ENCODE data around the gene CAMK2N1.

Gene CAMK2N1

GRCh38 chr1:20505488-20505887, 19.5 kb upstream of the CAMK2N1 start:
- no peak overlapping the region for H2AFZ ChIP-seq
- no peak overlapping the region for H3K4me3 ChIP-seq (ENCODE audit: low read depth, low read length)
- H3K4me1 ChIP-seq, result peaks cover 3% of the 10 kb centered on the region
- no peak overlapping the region for H3K4me2 ChIP-seq (ENCODE audit: low read length)
- H3K27me3 ChIP-seq (ENCODE audit: control insufficient read depth, insufficient read depth, low read length), result no peaks in the 10 kb centered on the region
- H3K9me3 ChIP-seq (ENCODE audit: control insufficient read depth, low read length), result no peaks in the 10 kb centered on the region
- no peak overlapping the region for H3K27ac ChIP-seq
- H3K79me2 ChIP-seq, result peaks cover 14% of the 10 kb centered on the region
- no peak overlapping the region for H3K9ac ChIP-seq
- H3K36me3 ChIP-seq (ENCODE audit: control insufficient read depth, insufficient read depth, low read length), result no peaks in the 10 kb centered on the region
- no peak for TF ChIP-seq CTCF (IDR thresholded peaks at IDR 0.05)

GRCh38 chr1:20500716-20501115, 14.7 kb upstream of the CAMK2N1 start:
- Histone ChIP-seq H3K27me3 (ENCODE audit: control insufficient read depth, insufficient read depth, low read length) (no peaks in the 10 kb centered on the region), H3K4me3 (ENCODE audit: low read depth, low read length) (no peak overlapping the region), H3K9ac (no peak overlapping the region), H3K9me3 (ENCODE audit: control insufficient read depth, low read length) (no peaks in the 10 kb centered on the region), H3K4me2 (ENCODE audit: low read length) (no peak overlapping the region), H3K27ac (no peak overlapping the region), H3K36me3 (ENCODE audit: control insufficient read depth, insufficient read depth, low read length) (no peaks in the 10 kb centered on the region), H3K79me2 (peaks cover 7% of the 10 kb centered on the region), H3K4me1 (peaks cover 3% of the 10 kb centered on the region), H2AFZ (no peak overlapping the region)
- TF ChIP-seq CTCF (IDR thresholded peaks at IDR 0.05), result no peak

DNA sequence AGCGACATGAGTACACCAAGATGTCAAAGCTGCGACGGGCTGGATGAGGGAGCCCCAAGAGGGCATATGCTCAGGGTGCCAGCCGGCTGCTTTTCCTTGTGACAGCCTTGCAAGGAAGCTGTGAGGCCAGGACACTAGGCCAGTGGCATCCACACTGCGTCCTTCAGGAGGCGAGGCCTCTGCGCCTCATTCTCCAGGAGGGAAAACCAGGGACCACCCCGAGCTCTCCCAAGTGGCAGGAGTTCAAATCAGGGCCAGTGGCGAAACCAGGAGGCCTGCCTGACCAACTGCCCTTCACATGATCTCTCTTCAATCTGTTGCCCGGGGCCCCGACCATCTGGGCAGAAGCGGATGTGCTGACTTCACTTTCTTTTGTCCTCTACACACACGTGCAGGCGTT, 13.7 kb upstream of the CAMK2N1 start:
- H2AFZ ChIP-seq, result no peak overlapping the region
- no peaks in the 10 kb centered on the region for H3K36me3 ChIP-seq (ENCODE audit: control insufficient read depth, insufficient read depth, low read length)
- no peaks in the 10 kb centered on the region for H3K9me3 ChIP-seq (ENCODE audit: control insufficient read depth, low read length)
- no peak overlapping the region for H3K4me3 ChIP-seq (ENCODE audit: low read depth, low read length)
- H3K4me1 ChIP-seq, result peaks cover under 1% of the 10 kb centered on the region
- no peak overlapping the region for H3K4me2 ChIP-seq (ENCODE audit: low read length)
- TF ChIP-seq CTCF (IDR thresholded peaks at IDR 0.05), result no peak
- H3K79me2 ChIP-seq, result peaks cover 3% of the 10 kb centered on the region
- H3K27ac ChIP-seq, result no peak overlapping the region
- H3K9ac ChIP-seq, result no peak overlapping the region
- no peaks in the 10 kb centered on the region for H3K27me3 ChIP-seq (ENCODE audit: control insufficient read depth, insufficient read depth, low read length)

GRCh38 chr1:20499105-20499504, 13.1 kb upstream of the CAMK2N1 start:
- H3K9me3 ChIP-seq (ENCODE audit: control insufficient read depth, low read length), result no peaks in the 10 kb centered on the region
- H3K4me2 ChIP-seq (ENCODE audit: low read length), result no peak overlapping the region
- no peak overlapping the region for H2AFZ ChIP-seq
- no peak overlapping the region for H3K27ac ChIP-seq
- TF ChIP-seq CTCF (IDR thresholded peaks at IDR 0.05), result no peak
- no peak overlapping the region for H3K4me3 ChIP-seq (ENCODE audit: low read depth, low read length)
- H3K9ac ChIP-seq, result no peak overlapping the region
- no peaks in the 10 kb centered on the region for H3K27me3 ChIP-seq (ENCODE audit: control insufficient read depth, insufficient read depth, low read length)
- peaks cover 2% of the 10 kb centered on the region for H3K79me2 ChIP-seq
- no peaks in the 10 kb centered on the region for H3K36me3 ChIP-seq (ENCODE audit: control insufficient read depth, insufficient read depth, low read length)
- no peaks in the 10 kb centered on the region for H3K4me1 ChIP-seq

DNA sequence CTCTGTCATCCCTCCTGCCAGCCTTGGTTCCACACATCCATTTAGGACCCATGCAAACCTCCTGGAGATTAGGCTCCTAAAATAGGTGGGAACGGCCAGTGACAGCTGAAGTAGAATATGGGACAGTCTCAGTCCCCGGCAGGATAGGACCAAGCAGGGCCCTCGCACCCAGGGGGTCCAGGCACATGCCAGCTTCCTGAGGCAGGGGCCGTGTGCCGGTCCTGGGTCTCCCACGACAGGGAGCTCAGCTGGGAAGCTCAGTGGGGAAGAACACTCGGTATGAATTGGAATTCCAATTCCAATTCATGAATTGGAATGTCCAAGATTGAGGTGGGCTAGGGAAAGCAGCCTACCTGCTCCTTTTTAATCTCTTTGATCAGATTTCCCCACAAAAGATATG, 12.1 kb upstream of the CAMK2N1 start:
- no peaks in the 10 kb centered on the region for H3K4me1 ChIP-seq
- TF ChIP-seq CTCF (IDR thresholded peaks at IDR 0.05), result no peak
- no peaks in the 10 kb centered on the region for H3K9me3 ChIP-seq (ENCODE audit: control insufficient read depth, low read length)
- H3K27me3 ChIP-seq (ENCODE audit: control insufficient read depth, insufficient read depth, low read length), result no peaks in the 10 kb centered on the region
- H3K36me3 ChIP-seq (ENCODE audit: control insufficient read depth, insufficient read depth, low read length), result no peaks in the 10 kb centered on the region
- no peak overlapping the region for H3K4me2 ChIP-seq (ENCODE audit: low read length)
- H3K79me2 ChIP-seq, result no peaks in the 10 kb centered on the region
- H3K4me3 ChIP-seq (ENCODE audit: low read depth, low read length), result no peak overlapping the region
- H2AFZ ChIP-seq, result no peak overlapping the region
- no peak overlapping the region for H3K27ac ChIP-seq
- H3K9ac ChIP-seq, result no peak overlapping the region
